ENCODE measurements around the gene CYP4F8.
A peak's percentile ranks its signal among the peaks of the same experiment; 100 is the strongest.
"Not testable (repeated sequence)": the region's sequence is repeated elsewhere in the genome, so short reads cannot be mapped to it uniquely, and the experiment has no call there.

CYP4F8 gene

DNA sequence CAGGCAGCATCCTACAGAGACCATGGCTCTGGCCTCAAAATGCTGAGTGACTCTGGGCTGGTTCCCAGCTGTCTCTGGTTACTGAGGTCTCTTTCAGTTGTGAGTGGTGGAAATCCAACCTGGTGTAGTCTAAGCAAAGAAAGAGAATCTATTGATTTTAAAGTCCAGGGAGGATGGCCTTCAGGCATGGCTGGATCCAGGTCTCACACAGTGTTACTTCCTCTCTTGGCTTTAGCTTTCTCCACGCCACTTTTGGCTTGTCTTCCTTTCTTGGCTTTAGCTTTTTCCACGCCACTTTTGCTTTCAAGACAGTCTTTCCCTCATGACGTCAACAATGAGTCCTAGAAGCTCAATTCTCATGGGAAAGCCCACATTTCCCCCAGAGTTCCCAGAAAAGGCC lies 29.8 kb downstream of the CYP4F8 start:
- Mint-ChIP-seq H3K4me3 (no peak overlapping the region), H3K27me3 (peaks cover 11% of the 10 kb centered on the region), H3K36me3 (ENCODE audit: low read depth) (no peaks in the 10 kb centered on the region), H3K9me3 (no peaks in the 10 kb centered on the region), H3K27ac (no peak overlapping the region), H3K4me1 (ENCODE audit: low read depth) (peaks cover 2% of the 10 kb centered on the region)
- DNase-seq: no peak

DNA sequence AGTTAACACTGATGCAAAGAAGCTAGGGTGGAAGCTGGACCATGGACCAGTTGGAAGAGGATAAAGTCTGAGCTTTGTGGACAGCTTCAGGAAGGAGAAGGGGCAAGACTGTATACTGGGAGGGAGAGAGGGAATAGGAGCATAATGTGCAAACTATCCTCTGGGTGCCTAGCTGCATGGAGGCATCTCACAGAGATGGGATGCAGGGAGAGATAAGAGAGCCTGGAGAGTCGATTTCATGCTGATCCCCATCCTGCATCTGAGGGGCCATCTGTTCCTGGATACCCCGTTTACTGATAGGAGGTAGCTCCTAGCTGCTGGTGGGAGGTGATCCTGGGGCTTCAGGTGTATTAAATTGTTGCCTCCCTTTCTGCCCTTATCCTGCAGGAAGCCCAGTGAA lies 34.5 kb downstream of the CYP4F8 start:
- DNase-seq: no peak
- Mint-ChIP-seq H3K4me1 (ENCODE audit: low read depth) (no peaks in the 10 kb centered on the region), H3K27me3 (peaks cover 24% of the 10 kb centered on the region), H3K4me3 (no peak overlapping the region), H3K9me3 (no peaks in the 10 kb centered on the region), H3K27ac (no peak overlapping the region), H3K36me3 (ENCODE audit: low read depth) (no peaks in the 10 kb centered on the region)

DNA sequence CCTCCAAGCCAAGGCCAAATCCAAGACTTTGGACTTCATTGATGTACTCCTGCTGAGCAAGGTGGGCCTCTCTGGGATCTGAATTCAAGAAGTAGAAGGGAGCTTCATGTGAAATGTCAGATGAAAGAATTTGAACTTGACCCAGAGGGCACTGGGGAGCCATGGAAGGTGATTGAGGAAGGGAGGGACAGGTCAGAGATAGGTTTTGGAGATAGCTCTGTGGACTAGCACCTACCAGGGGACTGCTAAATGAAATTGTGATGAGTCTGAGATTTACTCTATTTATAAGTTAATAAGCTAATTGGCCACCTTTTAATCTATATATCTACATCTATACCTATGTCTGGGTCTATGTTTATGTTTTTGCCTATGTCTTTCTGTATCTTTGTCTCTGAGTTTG lies 35.1 kb downstream of the CYP4F8 start:
- DNase-seq; H3K36me3 Mint-ChIP-seq (ENCODE audit: low read depth); H3K9me3 Mint-ChIP-seq; H3K4me1 Mint-ChIP-seq (ENCODE audit: low read depth); H3K4me3 Mint-ChIP-seq; H3K27ac Mint-ChIP-seq: not testable (repeated sequence)
- peaks cover 30% of the 10 kb centered on the region for H3K27me3 Mint-ChIP-seq

DNA sequence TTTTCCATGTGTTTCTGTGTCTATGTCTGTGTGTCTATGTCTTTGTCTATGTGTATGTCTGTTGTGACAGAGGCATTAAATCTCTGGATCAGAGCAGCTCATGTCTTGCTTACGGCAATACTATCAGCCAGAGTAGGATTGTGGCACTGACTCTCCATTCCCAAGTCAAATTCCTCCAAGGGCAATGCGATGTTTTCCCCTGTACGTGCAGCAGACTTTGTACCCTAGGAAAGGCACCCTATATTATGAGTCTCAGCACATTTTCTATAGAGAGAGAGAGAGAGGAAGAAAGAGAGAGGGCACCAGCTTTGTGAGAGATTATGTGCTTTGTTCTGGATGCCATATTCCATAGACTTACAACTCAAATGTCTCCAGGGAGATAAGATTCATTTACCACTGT lies 36.8 kb downstream of the CYP4F8 start:
- Mint-ChIP-seq H3K27me3 (peaks cover 32% of the 10 kb centered on the region), H3K27ac (no peak overlapping the region), H3K36me3 (ENCODE audit: low read depth) (no peaks in the 10 kb centered on the region), H3K9me3 (no peaks in the 10 kb centered on the region), H3K4me3 (no peak overlapping the region), H3K4me1 (ENCODE audit: low read depth) (no peaks in the 10 kb centered on the region)
- DNase-seq: no peak

DNA sequence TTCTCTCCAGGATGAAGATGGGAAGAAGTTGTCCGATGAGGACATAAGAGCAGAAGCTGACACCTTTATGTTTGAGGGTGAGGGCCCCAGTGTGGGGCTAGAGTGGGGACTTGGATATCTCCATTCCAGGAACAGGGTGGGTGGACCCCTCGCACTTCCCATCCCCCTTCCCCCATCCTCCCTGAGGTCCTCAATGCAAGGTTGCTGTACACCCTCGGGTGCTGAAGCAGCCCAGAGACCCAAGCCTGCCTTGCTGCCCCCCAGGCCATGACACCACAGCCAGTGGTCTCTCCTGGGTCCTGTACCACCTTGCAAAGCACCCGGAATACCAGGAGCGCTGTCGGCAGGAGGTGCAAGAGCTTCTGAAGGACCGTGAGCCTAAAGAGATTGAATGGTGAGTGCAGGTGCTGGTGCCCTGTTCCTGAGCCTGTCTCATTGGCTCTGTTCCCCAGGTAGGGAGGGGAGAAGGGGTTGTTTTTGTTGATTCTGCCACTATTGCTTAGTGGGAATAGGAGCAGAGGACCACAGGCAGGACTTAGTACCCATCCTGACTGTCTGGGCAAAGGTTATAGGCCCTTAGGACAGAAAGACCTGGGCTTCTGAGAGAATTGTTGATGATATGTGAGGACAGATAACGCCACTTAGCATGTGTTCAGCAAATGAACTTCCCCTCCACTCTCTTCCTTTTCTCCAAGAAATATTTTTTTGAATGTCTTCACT lies 37.7 kb downstream of the CYP4F8 start:
- peaks cover 38% of the 10 kb centered on the region for H3K27me3 Mint-ChIP-seq
- H3K36me3 Mint-ChIP-seq (ENCODE audit: low read depth): no peaks in the 10 kb centered on the region
- DNase-seq: no peak
- no peaks in the 10 kb centered on the region for H3K9me3 Mint-ChIP-seq
- H3K4me1 Mint-ChIP-seq (ENCODE audit: low read depth): no peaks in the 10 kb centered on the region
- H3K4me3 Mint-ChIP-seq: no peak overlapping the region
- H3K27ac Mint-ChIP-seq: no peak overlapping the region

DNA sequence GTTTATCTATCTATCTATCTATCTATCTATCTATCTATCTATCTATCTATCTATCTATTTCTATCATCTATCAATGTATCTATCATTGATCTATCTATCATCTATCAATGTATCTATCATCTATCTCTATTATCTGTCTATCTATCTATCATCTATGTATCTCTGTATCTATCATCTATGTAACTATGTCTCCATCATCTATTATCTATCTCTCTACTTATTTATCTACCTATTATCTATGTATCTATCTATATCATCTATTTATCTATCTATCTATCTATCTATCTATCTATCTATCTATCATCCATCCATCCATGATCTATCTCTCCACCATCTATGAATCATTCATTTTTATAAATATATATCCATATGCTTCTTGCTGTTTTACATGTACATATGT lies 41.4 kb downstream of the CYP4F8 start:
- Mint-ChIP-seq H3K4me3 (no peak overlapping the region), H3K4me1 (ENCODE audit: low read depth) (no peaks in the 10 kb centered on the region), H3K36me3 (ENCODE audit: low read depth) (no peaks in the 10 kb centered on the region), H3K27ac (no peak overlapping the region), H3K9me3 (no peaks in the 10 kb centered on the region), H3K27me3 (peaks cover 55% of the 10 kb centered on the region)
- no peak for DNase-seq

GRCh38 chr19:15663247-15663646 lies 48.2 kb downstream of the CYP4F8 start:
- H3K4me1 Mint-ChIP-seq (ENCODE audit: low read depth): no peaks in the 10 kb centered on the region
- H3K4me3 Mint-ChIP-seq: no peak overlapping the region
- no peak for DNase-seq
- H3K27me3 Mint-ChIP-seq: peaks cover 28% of the 10 kb centered on the region
- H3K9me3 Mint-ChIP-seq: no peaks in the 10 kb centered on the region
- no peak overlapping the region for H3K27ac Mint-ChIP-seq
- no peaks in the 10 kb centered on the region for H3K36me3 Mint-ChIP-seq (ENCODE audit: low read depth)

DNA sequence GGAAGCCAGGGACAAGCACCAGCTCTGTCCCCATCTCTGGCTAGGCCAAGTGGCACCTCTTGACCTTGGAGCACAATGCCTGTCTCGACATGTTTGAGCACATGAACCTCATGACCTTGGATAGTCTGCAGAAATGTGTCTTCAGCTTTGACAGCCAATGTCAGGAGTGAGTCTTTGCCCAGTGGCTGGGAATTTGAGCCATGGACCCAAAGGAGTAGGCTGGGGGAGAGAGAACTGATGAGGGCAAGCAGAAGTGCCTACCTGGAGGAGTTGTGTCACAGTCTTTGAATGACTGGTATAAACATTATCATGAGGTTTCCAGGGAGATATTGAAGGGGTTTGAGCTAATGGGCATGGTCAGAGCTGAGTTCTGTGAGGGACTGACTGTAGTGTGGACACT lies 51.2 kb downstream of the CYP4F8 start:
- no peak overlapping the region for H3K27ac Mint-ChIP-seq
- H3K27me3 Mint-ChIP-seq: peaks cover 23% of the 10 kb centered on the region
- no peak for DNase-seq
- no peak overlapping the region for H3K4me3 Mint-ChIP-seq
- H3K9me3 Mint-ChIP-seq: no peaks in the 10 kb centered on the region
- H3K4me1 Mint-ChIP-seq (ENCODE audit: low read depth): no peaks in the 10 kb centered on the region
- no peaks in the 10 kb centered on the region for H3K36me3 Mint-ChIP-seq (ENCODE audit: low read depth)

GRCh38 chr19:15666883-15667282 lies 51.9 kb downstream of the CYP4F8 start:
- H3K4me3 Mint-ChIP-seq: no peak overlapping the region
- no peaks in the 10 kb centered on the region for H3K9me3 Mint-ChIP-seq
- peaks cover 17% of the 10 kb centered on the region for H3K27me3 Mint-ChIP-seq
- no peak for DNase-seq
- no peak overlapping the region for H3K27ac Mint-ChIP-seq
- no peaks in the 10 kb centered on the region for H3K4me1 Mint-ChIP-seq (ENCODE audit: low read depth)
- no peaks in the 10 kb centered on the region for H3K36me3 Mint-ChIP-seq (ENCODE audit: low read depth)

GRCh38 chr19:15669440-15669839 lies 54.4 kb downstream of the CYP4F8 start:
- H3K4me3 Mint-ChIP-seq: no peak overlapping the region
- peaks cover 4% of the 10 kb centered on the region for H3K27me3 Mint-ChIP-seq
- no peaks in the 10 kb centered on the region for H3K36me3 Mint-ChIP-seq (ENCODE audit: low read depth)
- no peak overlapping the region for H3K27ac Mint-ChIP-seq
- H3K4me1 Mint-ChIP-seq (ENCODE audit: low read depth): peaks cover 15% of the 10 kb centered on the region
- no peaks in the 10 kb centered on the region for H3K9me3 Mint-ChIP-seq
- no peak for DNase-seq

GRCh38 chr19:15669891-15670290 lies 54.9 kb downstream of the CYP4F8 start:
- H3K4me1 Mint-ChIP-seq (ENCODE audit: low read depth): peaks cover 17% of the 10 kb centered on the region
- H3K4me3 Mint-ChIP-seq: no peak overlapping the region
- no peak overlapping the region for H3K27ac Mint-ChIP-seq
- no peak for DNase-seq
- peaks cover 4% of the 10 kb centered on the region for H3K27me3 Mint-ChIP-seq
- H3K9me3 Mint-ChIP-seq: no peaks in the 10 kb centered on the region
- H3K36me3 Mint-ChIP-seq (ENCODE audit: low read depth): no peaks in the 10 kb centered on the region

DNA sequence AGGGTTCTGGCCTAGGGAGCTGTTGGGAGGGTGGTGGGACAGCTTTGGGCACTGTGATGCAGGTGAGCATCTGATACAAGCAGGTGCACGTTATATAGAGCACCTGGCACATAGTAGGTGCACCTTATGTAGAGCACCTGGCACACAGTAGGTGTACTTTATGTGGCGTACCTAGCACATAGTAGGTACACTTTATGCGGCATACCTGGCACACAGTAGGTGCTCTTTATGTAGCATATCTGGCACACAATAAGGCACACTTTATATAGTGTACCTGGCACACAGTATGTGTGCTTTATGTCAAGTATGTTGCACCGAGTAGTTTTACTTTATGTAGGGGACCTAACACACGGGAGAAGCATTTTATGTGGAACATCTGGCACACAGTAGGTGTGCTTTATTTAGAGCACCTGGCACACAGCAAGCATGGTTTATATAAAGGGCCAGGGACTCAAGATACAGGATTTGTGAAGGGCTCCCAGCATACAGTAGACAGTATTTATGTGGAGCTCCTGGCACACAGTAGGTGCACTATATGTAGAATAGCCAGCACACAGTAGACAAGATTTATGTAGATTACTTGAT lies 56.3 kb downstream of the CYP4F8 start:
- Mint-ChIP-seq H3K4me1 (ENCODE audit: low read depth) (peaks cover 17% of the 10 kb centered on the region), H3K4me3 (no peak overlapping the region), H3K9me3 (no peaks in the 10 kb centered on the region), H3K27me3 (peaks cover 4% of the 10 kb centered on the region), H3K36me3 (ENCODE audit: low read depth) (no peaks in the 10 kb centered on the region), H3K27ac (no peak overlapping the region)
- DNase-seq: no peak

DNA sequence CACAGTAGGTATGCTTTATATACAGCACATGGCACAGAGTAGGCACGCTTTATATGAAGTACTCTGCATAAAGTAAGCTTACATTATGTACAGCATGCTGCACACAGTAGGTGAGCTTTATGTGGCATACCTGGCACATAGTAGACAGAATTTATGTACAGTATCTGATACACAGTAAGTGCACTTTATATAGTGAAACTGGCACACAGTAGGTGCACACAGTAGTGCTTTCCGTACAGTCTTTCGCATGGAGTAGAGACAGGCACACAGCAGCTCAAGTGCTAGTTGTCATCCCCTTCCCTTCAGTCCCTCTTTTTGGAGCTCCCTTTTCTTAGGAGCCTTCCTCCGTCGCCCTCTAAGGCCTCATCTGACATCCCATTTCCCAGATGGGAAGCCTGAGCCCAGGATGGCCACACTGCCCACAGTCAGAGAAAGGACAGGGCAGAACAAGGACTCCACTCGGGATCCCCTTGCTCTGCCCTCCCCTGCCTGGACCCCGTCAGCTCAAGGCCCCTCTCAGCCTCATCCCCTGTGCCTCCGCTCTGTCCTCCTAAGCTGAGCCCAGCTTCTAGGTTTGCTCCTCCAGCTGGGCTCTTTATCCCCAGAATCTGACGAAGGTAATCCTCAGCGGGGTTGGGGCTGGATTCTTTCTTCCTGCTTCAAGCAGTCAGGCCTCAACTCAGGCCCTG lies 57.0 kb downstream of the CYP4F8 start:
- DNase-seq: no peak
- H3K9me3 Mint-ChIP-seq: peaks cover 2% of the 10 kb centered on the region
- H3K27ac Mint-ChIP-seq: peak overlapping the region; percentile 12
- H3K36me3 Mint-ChIP-seq (ENCODE audit: low read depth): no peaks in the 10 kb centered on the region
- peaks cover 17% of the 10 kb centered on the region for H3K4me1 Mint-ChIP-seq (ENCODE audit: low read depth)
- no peak overlapping the region for H3K4me3 Mint-ChIP-seq
- peaks cover 4% of the 10 kb centered on the region for H3K27me3 Mint-ChIP-seq

GRCh38 chr19:15672580-15673175 lies 57.7 kb downstream of the CYP4F8 start, which contains the start of gene CYP4F12:
Gene CYP4F12, plus strand, starts transcription at chr19:15673087. Its CDS starts 443 bp downstream, at chr19:15673530.
- Mint-ChIP-seq H3K27me3 (peaks cover 4% of the 10 kb centered on the region), H3K9me3 (peaks cover 4% of the 10 kb centered on the region), H3K4me3 (no peak within 1 kb of the TSS), H3K36me3 (ENCODE audit: low read depth) (no peaks in the 10 kb centered on the region), H3K27ac (peak within 1 kb of the TSS; percentile 61), H3K4me1 (ENCODE audit: low read depth) (peaks cover 17% of the 10 kb centered on the region)
- no peak for DNase-seq

DNA sequence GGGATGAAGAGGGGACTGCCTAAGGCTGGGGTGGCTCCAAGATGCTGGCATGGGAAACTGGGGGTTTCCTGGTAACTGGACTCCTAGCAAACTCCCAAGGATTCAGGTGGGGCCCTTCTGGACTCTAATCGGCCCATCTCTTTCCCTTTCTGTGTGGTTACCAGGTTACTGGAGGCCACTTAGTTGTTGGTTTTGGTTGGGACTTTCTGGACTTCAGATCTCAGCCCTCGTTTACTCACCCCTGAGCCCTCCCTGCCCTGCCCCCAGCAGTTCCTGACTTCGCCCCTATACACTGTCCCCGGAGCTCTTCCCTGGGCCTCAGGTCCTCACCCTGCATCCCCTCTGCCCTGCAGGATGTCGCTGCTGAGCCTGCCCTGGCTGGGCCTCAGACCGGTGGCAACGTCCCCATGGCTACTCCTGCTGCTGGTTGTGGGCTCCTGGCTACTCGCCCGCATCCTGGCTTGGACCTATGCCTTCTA lies 58.2 kb downstream of the CYP4F8 start:
- peaks cover 17% of the 10 kb centered on the region for H3K4me1 Mint-ChIP-seq (ENCODE audit: low read depth)
- H3K4me3 Mint-ChIP-seq: no peak overlapping the region
- H3K36me3 Mint-ChIP-seq (ENCODE audit: low read depth): no peaks in the 10 kb centered on the region
- peaks cover 7% of the 10 kb centered on the region for H3K9me3 Mint-ChIP-seq
- H3K27me3 Mint-ChIP-seq: peaks cover 4% of the 10 kb centered on the region
- H3K27ac Mint-ChIP-seq: peak overlapping the region; percentile 61
- no peak for DNase-seq

Measured in activated T-cell treated with anti-CD3 and anti-CD28 coated beads, Interleukin-2, amount 50 U/mL, for 24 hours (primary cell).